GM12878 (cell line): ENCODE data around the gene SETD7. TPM values are rescaled to one million over a fixed set of nuclear protein-coding genes. Genes with fewer than 3 reads are reported as not detected.

Experiments
- ATAC-seq: fragments of 200-7000 bp; cut with Tn5 transposase; 3 replicates; pipeline ENCODE4 v1.9.1; 2020; ENCODE audit warnings: mild to moderate bottlenecking, moderate library complexity
- BruUV-seq: library from RNA; stranded (reverse); fragments of 400-500 nt; replicated peaks from 2 replicates; lab custom pipeline; 2021; lab: Mats Ljungman, UMichigan
- CTCF ChIA-PET: fragments of 300-600 bp; sonication (Branson Sonifier 250); formaldehyde crosslinking; extraction: SDS; loops from one replicate; lab custom pipeline; 2021; ENCODE audit warnings: inconsistent platforms; lab: Yijun Ruan, JAX
- POLR2A ChIA-PET: fragments of 350-600 bp; formaldehyde crosslinking; extraction: SDS; loops from one replicate; lab custom pipeline; 2021; ENCODE audit warnings: inconsistent platforms; lab: Charles Lee
- RAD21 ChIA-PET: fragments of 300-600 bp; sonication (Branson Sonifier 250); formaldehyde crosslinking; loops from one replicate; lab custom pipeline; 2023; ENCODE audit warnings: antibody characterized with exemption; ENCODE audit not compliant: unreplicated experiment; lab: Charles Lee
- SMC1A ChIA-PET: fragments of 300-600 bp; sonication (Branson Sonifier 250); formaldehyde crosslinking; loops from one replicate; lab custom pipeline; 2023; ENCODE audit not compliant: unreplicated experiment, uncharacterized antibody; lab: Charles Lee
- DNase-seq: peaks from one replicate; pipeline ENCODE4 v3.0.0-alpha.2; 2011; ENCODE audit warnings: low read depth, low spot score
- FAIRE-seq: peaks from 3 replicates; lab custom pipeline; 2011; peaks lifted over from hg19 to GRCh38; lab: Jason Lieb, UNC
- H2AFZ ChIP-seq: 2 replicates; pipeline ENCODE4 v1.6.0; 2011; ENCODE audit warnings: low read depth, low read length, control low read depth; ENCODE audit not compliant: control insufficient read depth
- H3K27ac ChIP-seq: 2 replicates; pipeline ENCODE4 v1.5.1; 2011; ENCODE audit warnings: control low read depth; ENCODE audit not compliant: control insufficient read depth, insufficient read depth
- H3K27me3 ChIP-seq, 2 experiments: replicated peaks in 1 of 2; 2 replicates each; pipeline versions ENCODE4 v1.6.0 to v1.6.1; 2011; ENCODE audit warnings: low read length in 1 of 2; ENCODE audit not compliant: control insufficient read depth in 2 of 2, insufficient read depth in 2 of 2
- H3K36me3 ChIP-seq, 2 experiments: 2 replicates each; pipeline ENCODE4 v1.5.1; 2011; ENCODE audit warnings: low read length in 1 of 2; ENCODE audit not compliant: control insufficient read depth in 2 of 2, insufficient read depth in 2 of 2
- H3K4me1 ChIP-seq: 2 replicates; pipeline ENCODE4 v1.6.1; 2011; ENCODE audit warnings: mild to moderate bottlenecking, low read length, moderate library complexity, mixed read lengths; ENCODE audit not compliant: control insufficient read depth, insufficient read depth
- H3K4me2 ChIP-seq: 2 replicates; pipeline ENCODE4 v1.6.0; 2011; ENCODE audit warnings: control low read depth; ENCODE audit not compliant: control insufficient read depth, insufficient read depth
- H3K4me3 ChIP-seq: fragments of 200-600 bp; sonication (generic); 2 replicates; pipeline ENCODE4 v1.5.1; 2016
- H3K79me2 ChIP-seq: 2 replicates; pipeline ENCODE4 v1.6.0; 2011; ENCODE audit warnings: low read length; ENCODE audit not compliant: control insufficient read depth, insufficient read depth
- H3K9ac ChIP-seq: 2 replicates; pipeline ENCODE4 v1.8.0; 2011; ENCODE audit warnings: low read length, control low read depth, mixed read lengths; ENCODE audit not compliant: control insufficient read depth, insufficient read depth
- H3K9me3 ChIP-seq: replicated peaks from 3 replicates; pipeline ENCODE4 v1.5.1; 2011; ENCODE audit warnings: mild to moderate bottlenecking, low read length; ENCODE audit not compliant: control insufficient read depth, insufficient read depth
- H4K20me1 ChIP-seq: 2 replicates; pipeline ENCODE4 v1.6.0; 2011; ENCODE audit not compliant: control insufficient read depth, insufficient read depth
- CTCF ChIP-seq, 3 experiments: IDR thresholded peaks in 2 of 3; conservative IDR thresholded peaks in 1 of 3; 2 replicates each; pipeline ENCODE4 v1.5.1; 2011; ENCODE audit warnings: low read depth in 3 of 3, low read length in 3 of 3, mild to moderate bottlenecking in 3 of 3, control low read depth in 2 of 3, moderate library complexity in 2 of 3, inconsistent platforms in 1 of 3, mixed read lengths in 1 of 3; ENCODE audit not compliant: control insufficient read depth in 2 of 3, insufficient read depth in 1 of 3; ENCODE audit errors: extremely low read depth in 1 of 3
- DPF2 ChIP-seq: fragments of 450-650 bp; IDR thresholded peaks from 2 replicates; pipeline ENCODE4 v1.6.1; 2017; ENCODE audit warnings: mild to moderate bottlenecking
- IRF4 ChIP-seq: IDR thresholded peaks from 2 replicates; pipeline ENCODE4 v1.6.1; 2011; ENCODE audit warnings: low read depth, low read length
- RAD21 ChIP-seq: IDR thresholded peaks from 2 replicates; pipeline ENCODE4 v1.6.1; 2011; ENCODE audit warnings: mild to moderate bottlenecking, low read depth, low read length, moderate library complexity; ENCODE audit not compliant: insufficient read depth
- USF1 ChIP-seq: IDR thresholded peaks from 2 replicates; pipeline ENCODE4 v1.6.1; 2011; ENCODE audit warnings: borderline replicate concordance, low read depth, mild to moderate bottlenecking, moderate library complexity, mixed read lengths, low read length; ENCODE audit not compliant: insufficient read depth; ENCODE audit errors: extremely low read length
- USF2 ChIP-seq: IDR thresholded peaks from 2 replicates; pipeline ENCODE4 v1.6.1; 2011; ENCODE audit warnings: low read depth, low read length, improper control_type of control experiment, borderline replicate concordance
- WGBS: methylation state at CpG from one replicate; pipeline ENCODE4 v1.1.6; 2016; ENCODE audit warnings: low lambda C conversion rate; ENCODE audit not compliant: insufficient replicate concordance, insufficient coverage; ENCODE audit errors: missing lambda C conversion rate; 5-methylcytosine and 5-hydroxymethylcytosine counted together
- in situ Hi-C: fragments of 300-500 bp; cut with MboI; formaldehyde crosslinking; loops from 9 replicates; pipeline ENCODE4 v1.14.3; 2018; ENCODE audit warnings: mixed read lengths
- intact Hi-C: fragments of 100-400 bp; cut with micrococcal nuclease; formaldehyde crosslinking; loops from one replicate; pipeline ENCODE4 v1.14.2; 2022; ENCODE audit not compliant: unreplicated experiment
- polyA plus RNA-seq, 11 experiments: library from polyadenylated mRNA; depleted of rRNA in 4 of 11; unstranded in 6 of 11; stranded (reverse) in 5 of 11; fragments of >200 nt; fragmentation: Nextera tagmentation in 4 of 11; fragmentation: Illumina TruSeq in 1 of 11; extraction: Ambion mirVana in 4 of 11; extraction: Trizol in 1 of 11; gene quantifications; 1 replicate in 1 of 11; 2 replicates in 10 of 11; pipeline versions ENCODE4 v1.2.1 to v1.2.3, GENCODE V29; 2011 to 2016; ENCODE audit warnings: inconsistent platforms in 2 of 11, missing spikeins in 2 of 11, low read depth in 1 of 11
- total RNA-seq, 4 experiments: library from RNA; depleted of rRNA in 3 of 4; stranded (reverse); fragments of >200 nt in 3 of 4; fragmentation: Illumina TruSeq in 1 of 4; extraction: Trizol in 1 of 4; gene quantifications; 2 replicates each; pipeline versions ENCODE4 v1.2.1 to v1.2.3, GENCODE V29; 2013 to 2021

The SETD7 gene
- total and polyA plus RNA-seq, 10 of the 15 experiments (the other 5 are each of a cell fraction or from before 2014, with no cell fraction given): 0.03 to 0.82 (median 0.44) TPM

GRCh38 chr4:139523076-139523475, 32.9 kb downstream of the SETD7 start (continued):
- no peak for TF ChIP-seq RAD21

GRCh38 chr4:139522457-139522856, 33.6 kb downstream of the SETD7 start:
- H3K4me2 ChIP-seq: no peak overlapping the region; the same call in 1 of the 2 replicates
- BruUV-seq: no TSS peak
- H3K27me3 ChIP-seq: no peaks in the 10 kb centered on the region
- peak overlapping the region; percentile 49; the same call in 1 of the 2 replicates for H3K27ac ChIP-seq
- ATAC-seq (peak; percentile 58), DNase-seq (no peak), FAIRE-seq (no peak)
- POLR2A ChIA-PET: interaction anchor here (0.6 to 1.4 kb wide), 3 partner anchors 11 to 32 kb away, joined by 3 to 6 read pairs (median 4); no protein-coding TSS in a partner anchor
- H3K79me2 ChIP-seq: no peaks in the 10 kb centered on the region
- H3K4me1 ChIP-seq: peaks cover 45% of the 10 kb centered on the region
- H3K9ac ChIP-seq: no peak overlapping the region; the same call in 1 of the 2 replicates
- SMC1A ChIA-PET: interaction anchor here (0.6 to 1.2 kb wide), 2 partner anchors 68 to 578 kb away, joined by 3 to 4 read pairs; no protein-coding TSS in a partner anchor
- intact Hi-C loops: no loop called here
- no peaks in the 10 kb centered on the region for H3K9me3 ChIP-seq
- no peak overlapping the region for H2AFZ ChIP-seq
- no peaks in the 10 kb centered on the region for H3K36me3 ChIP-seq
- peak in 2 of 3 experiments; percentile 13 to 15; a peak in 1 of 6 replicates for TF ChIP-seq CTCF (IDR thresholded peaks at IDR 0.05 in 2 of 3, conservative IDR thresholded peaks at IDR 0.05 in 1 of 3; ENCODE audit: control insufficient read depth in 2 of 3, extremely low read depth in 1 of 3, insufficient read depth in 1 of 3, low read depth in 3 of 3, low read length in 3 of 3)
- TF ChIP-seq IRF4: no peak
- no peak for TF ChIP-seq USF1
- TF ChIP-seq USF2: no peak
- TF ChIP-seq DPF2: no peak
- 87% methylated on average over 3 of the region's 4 CpGs for WGBS
- in situ Hi-C loops: no loop called here
- RAD21 ChIA-PET: interaction anchor here (1.0 to 2.0 kb wide), 2 partner anchors 13 to 17 kb away, joined by 3 to 7 read pairs; no protein-coding TSS in a partner anchor
- no peak overlapping the region for H3K4me3 ChIP-seq
- H4K20me1 ChIP-seq: no peaks in the 10 kb centered on the region
- CTCF ChIA-PET: interaction anchor here (0.9 to 2.2 kb wide), 7 partner anchors 9 to 106 kb away, joined by 3 to 7 read pairs (median 5); no protein-coding TSS in a partner anchor
